ENCODE results near the gene CBR1. TPM values are rescaled to one million over a fixed set of nuclear protein-coding genes. Genes with fewer than 3 reads are reported as not detected.

The CBR1 gene
- 38.7 and 45.6 TPM in 2 replicates for total RNA-seq (2016; rRNA removed; fragmentation: Illumina TruSeq; extraction: Trizol)
- 7.9 and 8.1 TPM in 2 replicates for total RNA-seq (2016; cell fraction: cytosol; rRNA removed; fragmentation: Illumina TruSeq; extraction: Trizol; ENCODE audit: low read depth)
- 38.5 and 46.8 TPM in 2 replicates for total RNA-seq (2016; cell fraction: insoluble cytoplasmic fraction; rRNA removed; fragmentation: Illumina TruSeq; extraction: Trizol)
- 14.5 and 17.4 TPM in 2 replicates for total RNA-seq (2016; cell fraction: membrane; rRNA removed; fragmentation: Illumina TruSeq; extraction: Trizol)
- total RNA-seq (2016; cell fraction: nucleus; rRNA removed; fragmentation: Illumina TruSeq; extraction: Trizol): 15.4 and 15.7 TPM in 2 replicates
- polyA plus RNA-seq (2011; rRNA removed): 33.7 and 40.2 TPM in 2 replicates
- polyA plus RNA-seq (2011; cell fraction: cytosol; rRNA removed): 42.7 and 71.0 TPM in 2 replicates
- polyA plus RNA-seq (2011; cell fraction: nucleus; rRNA removed): 26.4 and 32.1 TPM in 2 replicates
- polyA plus RNA-seq (2012): 30.4 and 32.9 TPM in 2 replicates
- 7.7 and 9.2 TPM in 2 replicates for polyA plus RNA-seq (2016; cell fraction: cytosol; fragmentation: Illumina TruSeq; extraction: Trizol; ENCODE audit: low read depth)
- polyA plus RNA-seq (2016; cell fraction: insoluble cytoplasmic fraction; fragmentation: Illumina TruSeq; extraction: Trizol; ENCODE audit: low read depth): 51.8 and 57.6 TPM in 2 replicates
- polyA plus RNA-seq (2016; cell fraction: membrane; fragmentation: Illumina TruSeq; extraction: Trizol; ENCODE audit: low read depth): 11.5 and 12.6 TPM in 2 replicates
- polyA plus RNA-seq (2016; cell fraction: nucleus; fragmentation: Illumina TruSeq; extraction: Trizol; ENCODE audit: insufficient read depth, low read depth): 23.3 and 28.1 TPM in 2 replicates
- 72.8 and 83.4 TPM in 2 replicates for polyA minus RNA-seq (2011; rRNA and poly(A)+ RNA removed; ENCODE audit: low replicate concordance)
- polyA minus RNA-seq (2011; cell fraction: cytosol; rRNA and poly(A)+ RNA removed): 23.7 and 30.8 TPM in 2 replicates
- 4.5 and 7.2 TPM in 2 replicates for polyA minus RNA-seq (2011; cell fraction: nucleus; rRNA and poly(A)+ RNA removed)
- Bru-seq, nascent RNA: percentile 64 among the genes with signal in this experiment
- BruChase-seq, experiment 1, labeled RNA remaining after a 6-hour chase: percentile 76 among the genes with signal in this experiment
- BruChase-seq, experiment 2, labeled RNA remaining after a 2-hour chase: percentile 71 among the genes with signal in this experiment
- long read RNA-seq, experiment 1, transcript CBR1-201 (3 exons, 1,293 nt): major isoform, 67 of 68 reads
- long read RNA-seq, experiment 1, partial matches to known transcripts: 0 of 68 reads
- long read RNA-seq, experiment 1, other reads (novel, unspliced or antisense): 0 of 68 reads
- long read RNA-seq, experiment 2, transcript CBR1-201 (3 exons, 1,293 nt): major isoform, 46 of 68 reads
- long read RNA-seq, experiment 2, partial matches to known transcripts: 19 of 68 reads
- long read RNA-seq, experiment 2, other reads (novel, unspliced or antisense): 3 of 68 reads

DNA sequence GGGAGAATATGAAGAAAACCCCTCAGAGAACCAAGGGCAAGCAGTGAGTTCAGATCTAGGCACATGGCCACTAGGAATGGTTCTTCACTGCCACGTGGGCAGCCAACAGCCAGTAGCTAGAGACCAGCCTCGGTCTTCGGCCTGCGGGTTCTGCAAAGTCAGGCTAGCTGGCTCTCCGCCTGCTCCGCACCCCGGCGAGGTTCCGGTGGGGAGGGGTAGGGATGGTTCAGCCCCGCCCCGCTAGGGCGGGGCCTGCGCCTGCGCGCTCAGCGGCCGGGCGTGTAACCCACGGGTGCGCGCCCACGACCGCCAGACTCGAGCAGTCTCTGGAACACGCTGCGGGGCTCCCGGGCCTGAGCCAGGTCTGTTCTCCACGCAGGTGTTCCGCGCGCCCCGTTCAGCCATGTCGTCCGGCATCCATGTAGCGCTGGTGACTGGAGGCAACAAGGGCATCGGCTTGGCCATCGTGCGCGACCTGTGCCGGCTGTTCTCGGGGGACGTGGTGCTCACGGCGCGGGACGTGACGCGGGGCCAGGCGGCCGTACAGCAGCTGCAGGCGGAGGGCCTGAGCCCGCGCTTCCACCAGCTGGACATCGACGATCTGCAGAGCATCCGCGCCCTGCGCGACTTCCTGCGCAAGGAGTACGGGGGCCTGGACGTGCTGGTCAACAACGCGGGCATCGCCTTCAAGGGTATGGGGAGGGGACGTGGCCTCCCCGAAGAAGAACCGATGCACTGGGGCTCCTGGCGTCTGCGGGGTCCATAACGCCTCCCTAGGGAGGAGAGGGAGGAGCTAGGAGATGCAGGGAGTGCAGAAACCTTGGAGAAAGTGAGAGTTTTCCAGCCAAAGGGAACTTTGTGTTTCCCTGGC, at the start of gene CBR1:
CBR1 (plus strand) TSS at position 312 of the 871 bp plus-strand sequence; CDS start at position 404, 92 bp downstream.
- peaks cover 61% of the 10 kb centered on the region for H3K4me1 ChIP-seq (ENCODE audit: insufficient read depth, low read length)
- in situ Hi-C loops (cut with HindIII; ENCODE audit: extremely low pct_ligation_motif_present, low pct_unique_long_range_greater_than_20kb) (no loop called here), intact Hi-C loops (cut with micrococcal nuclease; ENCODE audit: unreplicated experiment) (no loop called here)
- DNase-seq (ENCODE audit: low spot score): peak; percentile 72
- FAIRE-seq: no peak
- H2AFZ ChIP-seq (ENCODE audit: low read length): no peak within 1 kb of the TSS
- no peaks in the 10 kb centered on the region for H3K36me3 ChIP-seq (replicated peaks in 1 of 2; ENCODE audit: control insufficient read depth in 1 of 2, insufficient read depth in 2 of 2, low read length in 2 of 2)
- peak within 1 kb of the TSS; percentile 63 for H3K27ac ChIP-seq (ENCODE audit: extremely low read length, insufficient read depth, low read length)
- peak within 1 kb of the TSS; percentile 39 for H3K9ac ChIP-seq (ENCODE audit: insufficient read depth, low read depth, low read length)
- H3K27me3 ChIP-seq (ENCODE audit: control insufficient read depth in 1 of 2, insufficient read depth in 2 of 2, low read length in 2 of 2): no peaks in the 10 kb centered on the region
- no TSS peak for BruUV-seq (replicated peaks)
- 44% methylated on average over 31 of the region's 71 CpGs for whole genome bisulfite sequencing (ENCODE audit: low lambda C conversion rate)
- CTCF ChIA-PET (ENCODE audit: low intra/inter-chr PET ratio, low total read pairs): no interaction called here
- H4K20me1 ChIP-seq (ENCODE audit: insufficient read depth, low read length): no peaks in the 10 kb centered on the region
- peak within 1 kb of the TSS; percentile 40 to 72 (median 68) for H3K4me3 ChIP-seq (replicated peaks in 1 of 3; ENCODE audit: insufficient read depth in 1 of 3, low read depth in 2 of 3, low read length in 3 of 3)
- peak; percentile 87 for ATAC-seq
- no peaks in the 10 kb centered on the region for H3K79me2 ChIP-seq (ENCODE audit: insufficient read depth, low read length)
- H3K9me3 ChIP-seq (ENCODE audit: low read length): peaks cover 6% of the 10 kb centered on the region
- POLR2A ChIA-PET: interaction anchor here (3.0 kb wide), 1 partner anchor 10 kb away, joined by 23 read pairs; the partner anchor contains the start of gene SETD4
- peak within 1 kb of the TSS; percentile 76 for H3K4me2 ChIP-seq (ENCODE audit: low read depth, low read length)
- TF ChIP-seq ZNF737 (CRISPR knock-in tag; IDR thresholded peaks at IDR 0.05; ENCODE audit: borderline replicate concordance): no peak
- no peak for TF ChIP-seq ZBTB7B (CRISPR knock-in tag; IDR thresholded peaks at IDR 0.05)
- TF ChIP-seq, protein P1, sequence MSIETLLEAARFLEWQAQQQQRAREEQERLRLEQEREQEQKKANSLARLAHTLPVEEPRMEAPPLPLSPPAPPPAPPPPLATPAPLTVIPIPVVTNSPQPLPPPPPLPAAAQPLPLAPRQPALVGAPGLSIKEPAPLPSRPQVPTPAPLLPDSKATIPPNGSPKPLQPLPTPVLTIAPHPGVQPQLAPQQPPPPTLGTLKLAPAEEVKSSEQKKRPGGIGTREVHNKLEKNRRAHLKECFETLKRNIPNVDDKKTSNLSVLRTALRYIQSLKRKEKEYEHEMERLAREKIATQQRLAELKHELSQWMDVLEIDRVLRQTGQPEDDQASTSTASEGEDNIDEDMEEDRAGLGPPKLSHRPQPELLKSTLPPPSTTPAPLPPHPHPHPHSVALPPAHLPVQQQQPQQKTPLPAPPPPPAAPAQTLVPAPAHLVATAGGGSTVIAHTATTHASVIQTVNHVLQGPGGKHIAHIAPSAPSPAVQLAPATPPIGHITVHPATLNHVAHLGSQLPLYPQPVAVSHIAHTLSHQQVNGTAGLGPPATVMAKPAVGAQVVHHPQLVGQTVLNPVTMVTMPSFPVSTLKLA (IDR thresholded peaks at IDR 0.05): peak; percentile 97
- TF ChIP-seq STAT5B (CRISPR knock-in tag; IDR thresholded peaks at IDR 0.05): no peak
- TF ChIP-seq HNRNPK (IDR thresholded peaks at IDR 0.05; ENCODE audit: low read depth, low read length, poor library complexity, severe bottlenecking): no peak
- no peak for TF ChIP-seq MYNN (CRISPR knock-in tag; IDR thresholded peaks at IDR 0.05; ENCODE audit: low read depth)
- peak; percentile 53; the same call in 1 of the 2 replicates for TF ChIP-seq ZNF780A (CRISPR knock-in tag; IDR thresholded peaks at IDR 0.05)
- peak; percentile 66 for TF ChIP-seq ARID4A (CRISPR knock-in tag; IDR thresholded peaks at IDR 0.05; ENCODE audit: borderline replicate concordance)
- peak; percentile 75; the same call in 1 of the 2 replicates for TF ChIP-seq ZBTB38 (CRISPR knock-in tag; IDR thresholded peaks at IDR 0.05)
- 0 out of 2 replicates have a peak, but pooled peaks have one; percentile 28 for TF ChIP-seq RNF2 (conservative IDR thresholded peaks at IDR 0.05; ENCODE audit: low read depth)
- TF ChIP-seq ETV5 (CRISPR knock-in tag; IDR thresholded peaks at IDR 0.05; ENCODE audit: borderline replicate concordance): peak; percentile 79; the same call in 1 of the 2 replicates
- no peak for TF ChIP-seq ZKSCAN5 (CRISPR knock-in tag; IDR thresholded peaks at IDR 0.05)
